Activated CD4-positive, CD25-positive, alpha-beta regulatory T cell (primary cell): ENCODE measurements around the gene NOS1AP.
"Not testable (repeated sequence)": the region's sequence is repeated elsewhere in the genome, so short reads cannot be mapped to it uniquely, and the experiment has no call there.

ENCODE experiments used
- DNase-seq, 4 experiments: peaks; one replicate each; lab custom pipeline; 2025; lab: John Stamatoyannopoulos, UW

Gene NOS1AP

GRCh38 chr1:162059721-162060120 is 9.8 kb upstream of the NOS1AP start:
- DNase-seq: no peak

- no peak for DNase-seq
Observed at GRCh38 chr1:162060314-162060713, 9.2 kb upstream of the NOS1AP start.

- no peak for DNase-seq
Observed at GRCh38 chr1:162062542-162063015, 6.9 kb upstream of the NOS1AP start.

- no peak for DNase-seq
Observed at GRCh38 chr1:162065016-162065415, 4.5 kb upstream of the NOS1AP start.

- not testable (repeated sequence) for DNase-seq
Observed at GRCh38 chr1:162066836-162067235, 2.7 kb upstream of the NOS1AP start.

GRCh38 chr1:162067466-162067865 is 2.0 kb upstream of the NOS1AP start:
- DNase-seq: no peak

GRCh38 chr1:162068301-162068700 is 1.2 kb upstream of the NOS1AP start:
- no peak for DNase-seq

GRCh38 chr1:162070094-162070748 is 730 bp downstream of the NOS1AP start:
- DNase-seq: peak in 1 of 4 experiments; percentile 3

- DNase-seq: no peak
Observed at GRCh38 chr1:162070825-162071224, 1.3 kb downstream of the NOS1AP start.

GRCh38 chr1:162072740-162073139 is 3.2 kb downstream of the NOS1AP start:
- no peak for DNase-seq

GRCh38 chr1:162074276-162075005 is 5.0 kb downstream of the NOS1AP start:
- DNase-seq: no peak

- DNase-seq: no peak
Observed at GRCh38 chr1:162075862-162076261, 6.4 kb downstream of the NOS1AP start.

GRCh38 chr1:162077648-162078299 is 8.3 kb downstream of the NOS1AP start:
- DNase-seq: no peak

- no peak for DNase-seq
Observed at GRCh38 chr1:162079030-162079429, 9.5 kb downstream of the NOS1AP start.

GRCh38 chr1:162080472-162081015 is 11.1 kb downstream of the NOS1AP start:
- DNase-seq: no peak

GRCh38 chr1:162081316-162081715 is 11.8 kb downstream of the NOS1AP start:
- DNase-seq: no peak

GRCh38 chr1:162082080-162082479 is 12.6 kb downstream of the NOS1AP start:
- DNase-seq: not testable (repeated sequence)

- DNase-seq: no peak
Observed at GRCh38 chr1:162083273-162083672, 13.8 kb downstream of the NOS1AP start.

GRCh38 chr1:162085991-162086390 is 16.5 kb downstream of the NOS1AP start:
- no peak for DNase-seq

GRCh38 chr1:162087111-162087510 is 17.6 kb downstream of the NOS1AP start:
- DNase-seq: no peak

- no peak for DNase-seq
Observed at GRCh38 chr1:162087574-162087973, 18.1 kb downstream of the NOS1AP start.

- DNase-seq: no peak
Observed at GRCh38 chr1:162088281-162088969, 18.9 kb downstream of the NOS1AP start.
